IPS-18a (cell line): Measurements from ENCODE around the gene ZBTB16.

Experiments used
- H3K27ac ChIP-seq: one replicate; pipeline ENCODE4 v1.5.1; 2013; ENCODE audit warnings: low read length
- H3K27me3 ChIP-seq: one replicate; pipeline ENCODE4 v1.6.1; 2013; ENCODE audit warnings: mild to moderate bottlenecking, low read length; ENCODE audit not compliant: control insufficient read depth, insufficient read depth
- H3K36me3 ChIP-seq: one replicate; pipeline ENCODE4 v1.6.1; 2013; ENCODE audit warnings: low read depth, low read length; ENCODE audit not compliant: control insufficient read depth
- H3K4me1 ChIP-seq: one replicate; pipeline ENCODE4 v1.6.1; 2013; ENCODE audit warnings: low read depth, low read length; ENCODE audit not compliant: control insufficient read depth
- H3K4me3 ChIP-seq: one replicate; pipeline ENCODE4 v1.5.1; 2013; ENCODE audit warnings: low read length
- H3K9ac ChIP-seq: one replicate; pipeline ENCODE4 v1.6.1; 2013; ENCODE audit warnings: mild to moderate bottlenecking, low read length, moderate library complexity
- H3K9me3 ChIP-seq: one replicate; pipeline ENCODE4 v1.6.1; 2013; ENCODE audit warnings: low read depth, low read length; ENCODE audit not compliant: control insufficient read depth

The ZBTB16 gene

DNA sequence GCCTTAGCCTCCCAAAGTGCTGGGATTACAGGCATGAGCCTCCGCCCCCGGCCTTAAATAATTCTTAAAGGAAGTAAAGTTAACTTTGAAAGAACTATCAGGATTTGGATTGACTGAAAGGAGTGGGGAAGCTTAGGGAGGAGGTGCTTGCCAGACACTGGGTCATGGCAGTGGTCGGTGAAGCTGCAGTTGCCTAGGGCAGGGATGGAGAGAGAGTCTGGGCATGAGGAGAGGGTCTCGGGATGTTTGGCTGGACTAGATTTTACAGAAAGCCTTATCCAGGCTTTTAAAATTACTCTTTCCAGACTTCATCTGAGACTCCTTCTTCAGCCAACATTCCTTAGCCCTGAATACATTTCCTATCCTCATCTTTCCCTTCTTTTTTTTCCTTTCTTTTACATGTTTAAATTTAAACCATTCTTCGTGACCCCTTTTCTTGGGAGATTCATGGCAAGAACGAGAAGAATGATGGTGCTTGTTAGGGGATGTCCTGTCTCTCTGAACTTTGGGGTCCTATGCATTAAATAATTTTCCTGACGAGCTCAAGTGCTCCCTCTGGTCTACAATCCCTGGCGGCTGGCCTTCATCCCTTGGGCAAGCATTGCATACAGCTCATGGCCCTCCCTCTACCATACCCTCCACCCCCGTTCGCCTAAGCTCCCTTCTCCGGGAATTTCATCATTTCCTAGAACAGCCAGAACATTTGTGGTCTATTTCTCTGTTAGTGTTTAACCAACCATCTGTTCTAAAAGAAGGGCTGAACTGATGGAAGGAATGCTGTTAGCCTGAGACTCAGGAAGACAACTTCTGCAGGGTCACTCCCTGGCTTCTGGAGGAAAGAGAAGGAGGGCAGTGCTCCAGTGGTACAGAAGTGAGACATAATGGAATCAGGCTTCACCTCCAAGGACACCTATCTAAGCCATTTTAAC is 236.4 kb downstream of the ZBTB16 start, which contains the start of gene NNMT:
NNMT (plus strand) TSS at position 724 of the 929 bp plus-strand sequence; CDS start at position 882, 158 bp downstream.
- H3K4me3 ChIP-seq, result no peak within 1 kb of the TSS
- H3K4me1 ChIP-seq, result no peaks in the 10 kb centered on the region
- no peaks in the 10 kb centered on the region for H3K27me3 ChIP-seq
- no peak within 1 kb of the TSS for H3K27ac ChIP-seq
- H3K9ac ChIP-seq, result no peak within 1 kb of the TSS
- no peaks in the 10 kb centered on the region for H3K36me3 ChIP-seq
- H3K9me3 ChIP-seq, result no peaks in the 10 kb centered on the region

DNA sequence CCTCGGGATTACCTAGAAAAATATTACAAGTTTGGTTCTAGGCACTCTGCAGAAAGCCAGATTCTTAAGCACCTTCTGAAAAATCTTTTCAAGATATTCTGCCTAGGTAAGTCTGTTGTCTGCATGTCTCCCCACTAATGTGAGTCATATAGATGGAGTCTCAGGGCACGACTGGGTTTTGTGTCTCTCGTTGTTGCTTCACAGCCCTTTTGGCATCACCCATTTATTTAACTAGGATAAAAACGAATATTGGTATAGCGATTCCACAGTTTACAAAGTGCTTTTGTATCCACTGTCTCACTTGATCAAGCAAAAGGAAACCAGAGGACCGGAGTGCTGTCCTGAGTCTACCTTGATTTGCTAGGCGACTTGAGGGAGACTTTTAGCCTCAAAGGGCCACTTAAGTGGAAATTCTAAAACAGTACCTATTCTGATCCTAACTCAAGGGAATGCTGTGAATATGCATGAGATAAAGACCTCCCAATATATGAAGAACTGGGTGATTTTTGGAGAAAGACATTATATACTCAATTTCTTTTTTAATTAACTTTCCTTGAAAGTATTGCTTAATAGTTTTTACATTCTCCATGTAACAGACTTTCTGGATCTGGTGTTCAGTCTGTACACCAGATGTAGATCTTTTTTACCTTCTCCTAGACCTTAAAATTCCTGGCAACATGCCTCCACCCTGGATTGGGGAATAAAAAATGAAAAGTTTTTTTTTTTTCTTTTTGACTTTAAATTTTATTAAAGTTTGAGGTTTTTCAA is 237.3 kb downstream of the ZBTB16 start:
- no peak overlapping the region for H3K4me3 ChIP-seq
- H3K9ac ChIP-seq, result no peak overlapping the region
- no peaks in the 10 kb centered on the region for H3K36me3 ChIP-seq
- peaks cover 2% of the 10 kb centered on the region for H3K9me3 ChIP-seq
- no peaks in the 10 kb centered on the region for H3K4me1 ChIP-seq
- H3K27me3 ChIP-seq, result no peaks in the 10 kb centered on the region
- H3K27ac ChIP-seq, result no peak overlapping the region

DNA sequence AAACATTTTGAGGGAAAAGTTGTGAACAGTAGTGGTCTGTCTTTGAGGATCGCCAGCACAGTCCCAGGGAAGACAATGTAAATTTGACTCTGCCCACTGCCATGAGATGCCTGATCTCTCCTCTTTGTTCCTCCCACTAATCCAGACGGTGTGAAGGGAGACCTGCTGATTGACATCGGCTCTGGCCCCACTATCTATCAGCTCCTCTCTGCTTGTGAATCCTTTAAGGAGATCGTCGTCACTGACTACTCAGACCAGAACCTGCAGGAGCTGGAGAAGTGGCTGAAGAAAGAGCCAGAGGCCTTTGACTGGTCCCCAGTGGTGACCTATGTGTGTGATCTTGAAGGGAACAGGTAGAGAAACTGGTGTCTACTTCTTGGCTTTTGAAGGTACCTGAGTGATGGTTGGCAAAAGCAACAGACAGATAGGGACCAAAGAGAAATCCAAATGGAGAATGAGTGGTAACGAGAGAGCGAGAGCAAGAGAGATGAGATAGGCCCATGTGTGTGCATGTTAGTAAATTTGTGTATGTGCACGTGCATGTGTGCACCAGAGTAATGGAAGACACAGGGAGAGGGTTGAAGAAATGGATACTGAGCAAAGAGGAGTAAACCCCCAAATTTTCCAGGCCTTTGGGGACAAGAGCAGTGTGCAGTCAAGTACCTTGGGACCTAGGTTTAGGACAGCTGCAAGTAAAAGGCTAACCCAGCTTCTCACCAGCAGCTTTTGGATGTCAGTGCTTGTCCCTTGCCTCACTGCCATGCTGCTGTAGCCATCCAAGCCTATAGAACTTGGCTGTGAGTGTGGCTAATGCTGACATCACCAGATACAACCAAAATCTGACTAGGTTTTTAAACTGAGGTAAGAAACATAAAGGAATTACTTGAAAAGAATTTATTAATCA is 238.5 kb downstream of the ZBTB16 start:
- Histone ChIP-seq H3K9ac (no peak overlapping the region), H3K4me1 (no peaks in the 10 kb centered on the region), H3K4me3 (no peak overlapping the region), H3K27me3 (no peaks in the 10 kb centered on the region), H3K9me3 (peaks cover 4% of the 10 kb centered on the region), H3K27ac (no peak overlapping the region), H3K36me3 (no peaks in the 10 kb centered on the region)

DNA sequence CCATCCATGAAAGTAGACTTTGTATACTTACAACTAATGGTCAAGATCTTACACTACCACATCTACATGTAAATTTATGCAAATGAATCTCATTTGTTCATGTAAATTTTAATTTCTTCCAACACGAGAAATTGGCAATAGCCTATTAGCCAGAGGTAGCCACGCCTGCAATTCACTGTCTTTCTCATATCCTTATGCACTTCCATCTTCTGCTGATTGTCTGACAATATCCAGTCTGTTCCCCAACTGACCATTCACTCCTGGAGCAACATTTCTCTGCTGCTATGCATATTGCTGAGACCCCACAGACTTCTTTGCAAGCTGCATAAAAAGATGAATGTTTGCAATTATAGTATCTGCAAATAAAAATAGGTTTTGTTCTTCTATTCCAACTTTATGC is 239.2 kb downstream of the ZBTB16 start:
- H3K27ac ChIP-seq, result no peak overlapping the region
- no peaks in the 10 kb centered on the region for H3K4me1 ChIP-seq
- peaks cover 4% of the 10 kb centered on the region for H3K9me3 ChIP-seq
- no peaks in the 10 kb centered on the region for H3K36me3 ChIP-seq
- H3K4me3 ChIP-seq, result no peak overlapping the region
- no peaks in the 10 kb centered on the region for H3K27me3 ChIP-seq
- no peak overlapping the region for H3K9ac ChIP-seq
